H9 (cell line): Measurements from ENCODE around the gene ARHGAP9. TPM values are rescaled to one million over a fixed set of nuclear protein-coding genes. Genes with fewer than 3 reads are reported as not detected.

ENCODE experiments used
- DNase-seq: peaks from one replicate; pipeline ENCODE4 v3.0.0-alpha.2; 2017
- H2AFZ ChIP-seq: one replicate; pipeline ENCODE4 v1.6.1; 2013; ENCODE audit warnings: mild to moderate bottlenecking, low read length, control low read depth, moderate library complexity
- H2AK5ac ChIP-seq: 2 replicates; pipeline ENCODE4 v1.6.1; 2013; ENCODE audit warnings: low read length, control low read depth, mixed read lengths; ENCODE audit not compliant: insufficient read length
- H2BK120ac ChIP-seq: one replicate; pipeline ENCODE4 v1.6.1; 2013; ENCODE audit warnings: low read depth, mild to moderate bottlenecking, low read length, control low read depth, inconsistent platforms; ENCODE audit not compliant: poor library complexity, severe bottlenecking
- H2BK12ac ChIP-seq: 2 replicates; pipeline ENCODE4 v1.6.1; 2013; ENCODE audit warnings: low read length, control low read depth, mixed read lengths, low read depth; ENCODE audit not compliant: insufficient read length
- H2BK15ac ChIP-seq: 2 replicates; pipeline ENCODE4 v1.6.1; 2013; ENCODE audit warnings: low read depth, low read length, control low read depth
- H2BK20ac ChIP-seq: one replicate; pipeline ENCODE4 v1.6.1; 2013; ENCODE audit warnings: low read depth, mild to moderate bottlenecking, low read length, control low read depth, inconsistent platforms; ENCODE audit not compliant: poor library complexity, severe bottlenecking
- H2BK5ac ChIP-seq: 2 replicates; pipeline ENCODE4 v1.6.1; 2013; ENCODE audit warnings: low read length, control low read depth, mixed read lengths; ENCODE audit not compliant: insufficient read length
- H3K14ac ChIP-seq: 2 replicates; pipeline ENCODE4 v1.6.1; 2013; ENCODE audit warnings: low read length, control low read depth; ENCODE audit not compliant: insufficient read depth
- H3K18ac ChIP-seq: 2 replicates; pipeline ENCODE4 v1.6.1; 2013; ENCODE audit warnings: low read depth, mild to moderate bottlenecking, mixed read lengths, low read length, control low read depth; ENCODE audit not compliant: insufficient read length
- H3K23ac ChIP-seq: 2 replicates; pipeline ENCODE4 v1.6.1; 2013; ENCODE audit warnings: low read length, control low read depth, mixed read lengths, low read depth; ENCODE audit not compliant: insufficient read length
- H3K23me2 ChIP-seq: 2 replicates; pipeline ENCODE4 v1.6.1; 2013; ENCODE audit warnings: low read depth, mild to moderate bottlenecking, mixed read lengths, low read length, control low read depth; ENCODE audit not compliant: insufficient read length, poor library complexity, severe bottlenecking
- H3K27ac ChIP-seq: 2 replicates; pipeline ENCODE4 v1.5.1; 2013; ENCODE audit warnings: low read length, control low read depth, mixed read lengths, low read depth; ENCODE audit not compliant: insufficient read length
- H3K27me3 ChIP-seq: 2 replicates; pipeline ENCODE4 v1.6.1; 2013; ENCODE audit warnings: low read length, control low read depth, inconsistent platforms; ENCODE audit not compliant: insufficient read depth
- H3K4ac ChIP-seq: 2 replicates; pipeline ENCODE4 v1.6.1; 2013; ENCODE audit warnings: low read depth, mild to moderate bottlenecking, control low read depth, inconsistent platforms, low read length, moderate library complexity
- H3K4me1 ChIP-seq: 2 replicates; pipeline ENCODE4 v1.6.1; 2013; ENCODE audit warnings: low read length, control low read depth, inconsistent platforms; ENCODE audit not compliant: insufficient read depth
- H3K4me2 ChIP-seq: 2 replicates; pipeline ENCODE4 v1.6.1; 2013; ENCODE audit warnings: low read length, control low read depth, mixed read lengths; ENCODE audit not compliant: insufficient read length, insufficient read depth
- H3K56ac ChIP-seq: 2 replicates; pipeline ENCODE4 v1.6.1; 2013; ENCODE audit warnings: low read depth, mild to moderate bottlenecking, mixed read lengths, low read length, control low read depth; ENCODE audit not compliant: insufficient read length
- H3K79me1 ChIP-seq: 2 replicates; pipeline ENCODE4 v1.6.1; 2013; ENCODE audit warnings: low read depth, mild to moderate bottlenecking, moderate library complexity, low read length, control low read depth, inconsistent platforms; ENCODE audit not compliant: insufficient read depth, poor library complexity, severe bottlenecking
- H3K79me2 ChIP-seq: 2 replicates; pipeline ENCODE4 v1.6.1; 2013; ENCODE audit warnings: low read length, control low read depth, inconsistent platforms; ENCODE audit not compliant: insufficient read depth
- H3K9ac ChIP-seq: 2 replicates; pipeline ENCODE4 v1.6.1; 2013; ENCODE audit warnings: low read length, control low read depth, mixed read lengths; ENCODE audit not compliant: insufficient read length; ENCODE audit errors: extremely low read depth
- H3K9me3 ChIP-seq: one replicate; pipeline ENCODE4 v1.6.1; 2013; ENCODE audit warnings: low read depth, low read length, inconsistent platforms; ENCODE audit not compliant: control insufficient read depth
- H3T11ph ChIP-seq: one replicate; pipeline ENCODE4 v1.6.1; 2013; ENCODE audit warnings: mild to moderate bottlenecking, low read length, control low read depth, inconsistent platforms
- H4K20me1 ChIP-seq: one replicate; pipeline ENCODE4 v1.6.1; 2013; ENCODE audit not compliant: control insufficient read depth, insufficient read length, insufficient read depth
- H4K5ac ChIP-seq: 2 replicates; pipeline ENCODE4 v1.6.1; 2013; ENCODE audit warnings: low read depth, mild to moderate bottlenecking, mixed read lengths, low read length, control low read depth; ENCODE audit not compliant: insufficient read length
- H4K8ac ChIP-seq: replicated peaks from 2 replicates; pipeline ENCODE4 v1.6.1; 2013; ENCODE audit warnings: low read length, control low read depth, mixed read lengths, low read depth; ENCODE audit not compliant: insufficient read length
- H4K91ac ChIP-seq: 2 replicates; pipeline ENCODE4 v1.6.1; 2013; ENCODE audit warnings: low read depth, mild to moderate bottlenecking, moderate library complexity, mixed read lengths, low read length, control low read depth; ENCODE audit not compliant: insufficient read length
- H3K27ac Mint-ChIP-seq, 3 experiments: 2 replicates in 2 of 3; 3 replicates in 1 of 3; pipeline ENCODE4 v1.8.0; 2020 to 2021; ENCODE audit warnings: mixed read lengths in 3 of 3, mild to moderate bottlenecking in 1 of 3, moderate library complexity in 1 of 3
- H3K27me3 Mint-ChIP-seq: 2 replicates; pipeline ENCODE4 v1.8.0; 2021; ENCODE audit warnings: low read depth, mild to moderate bottlenecking, moderate library complexity, mixed read lengths
- H3K36me3 Mint-ChIP-seq, 3 experiments: 2 replicates in 2 of 3; 3 replicates in 1 of 3; pipeline ENCODE4 v1.8.0; 2020 to 2021; ENCODE audit warnings: low read depth in 3 of 3, mixed read lengths in 3 of 3; ENCODE audit not compliant: insufficient read depth in 1 of 3
- H3K4me1 Mint-ChIP-seq, 2 experiments: 2 replicates each; pipeline ENCODE4 v1.8.0; 2020; ENCODE audit warnings: mixed read lengths in 2 of 2
- H3K4me3 Mint-ChIP-seq, 2 experiments: 2 replicates in 1 of 2; 3 replicates in 1 of 2; pipeline ENCODE4 v1.8.0; 2020 to 2021; ENCODE audit warnings: mild to moderate bottlenecking in 2 of 2, mixed read lengths in 2 of 2, moderate library complexity in 1 of 2
- H3K9me3 Mint-ChIP-seq, 2 experiments: 2 replicates in 1 of 2; 3 replicates in 1 of 2; pipeline ENCODE4 v1.8.0; 2020; ENCODE audit warnings: mild to moderate bottlenecking in 2 of 2, mixed read lengths in 2 of 2, moderate library complexity in 1 of 2
- WGBS: extraction: QIAGEN DNeasy Blood & Tissue Kit; methylation state at CpG from one replicate; pipeline ENCODE4 v1.1.7; 2013; ENCODE audit warnings: missing lambda C conversion rate, low lambda C conversion rate, mixed read lengths; ENCODE audit not compliant: insufficient read length; ENCODE audit errors: extremely low coverage; 5-methylcytosine and 5-hydroxymethylcytosine counted together
- total RNA-seq: library from RNA; stranded (reverse); gene quantifications from 2 replicates; pipeline ENCODE4 v1.2.1, GENCODE V29; 2021
- TF ChIP-seq, protein P1 (sequence below): fragments of 200-600 bp; sonication (generic); conservative IDR thresholded peaks from 3 replicates; pipeline ENCODE4 v1.8.0; 2021; ENCODE audit warnings: antibody characterized with exemption, mild to moderate bottlenecking

The ARHGAP9 gene
- total RNA-seq, 1 experiment from 2014 or later, result 3.7 TPM

DNA sequence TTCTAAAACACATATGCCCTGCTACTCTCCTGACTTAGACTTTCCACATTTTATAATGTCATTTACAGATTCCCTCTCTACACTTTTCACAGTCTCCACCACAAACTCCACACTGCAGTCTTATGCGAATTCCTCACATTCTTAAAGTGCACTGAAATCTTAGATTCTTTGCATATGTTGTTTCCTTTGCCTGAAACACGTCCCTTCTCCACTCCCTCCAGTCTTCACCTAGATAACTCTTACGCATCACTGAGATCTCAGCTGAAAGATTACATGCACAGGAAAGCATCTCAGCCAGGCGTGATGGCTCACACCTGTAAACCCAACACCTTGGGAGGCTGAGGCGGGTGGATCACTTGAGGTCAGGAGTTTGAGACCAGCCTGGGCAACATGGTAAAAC lies 3.8 kb upstream of the ARHGAP9 start:
- H3K4me3 Mint-ChIP-seq, result no peak overlapping the region
- Histone ChIP-seq H2AFZ (no peak overlapping the region), H2BK12ac (no peak overlapping the region), H3K14ac (no peak overlapping the region), H3K27ac (no peak overlapping the region), H3K4me2 (no peak overlapping the region), H3K23me2 (peaks cover 2% of the 10 kb centered on the region), H2BK120ac (no peak overlapping the region), H3K56ac (no peak overlapping the region), H2AK5ac (no peak overlapping the region), H4K5ac (no peak overlapping the region), H3K9me3 (no peaks in the 10 kb centered on the region), H4K8ac (no peak overlapping the region), H3K18ac (no peak overlapping the region), H3K27me3 (no peaks in the 10 kb centered on the region), H2BK20ac (no peak overlapping the region), H3K79me2 (peaks cover 3% of the 10 kb centered on the region; the same call in 1 of the 2 replicates), H4K91ac (no peak overlapping the region), H3K4ac (no peak overlapping the region), H2BK15ac (no peak overlapping the region), H2BK5ac (no peak overlapping the region), H3K23ac (no peak overlapping the region), H3K4me1 (peaks cover 3% of the 10 kb centered on the region; the same call in 1 of the 2 replicates), H3K79me1 (no peaks in the 10 kb centered on the region), H3T11ph (no peak overlapping the region), H3K9ac (no peak overlapping the region), H4K20me1 (no peaks in the 10 kb centered on the region)
- TF ChIP-seq, protein P1, sequence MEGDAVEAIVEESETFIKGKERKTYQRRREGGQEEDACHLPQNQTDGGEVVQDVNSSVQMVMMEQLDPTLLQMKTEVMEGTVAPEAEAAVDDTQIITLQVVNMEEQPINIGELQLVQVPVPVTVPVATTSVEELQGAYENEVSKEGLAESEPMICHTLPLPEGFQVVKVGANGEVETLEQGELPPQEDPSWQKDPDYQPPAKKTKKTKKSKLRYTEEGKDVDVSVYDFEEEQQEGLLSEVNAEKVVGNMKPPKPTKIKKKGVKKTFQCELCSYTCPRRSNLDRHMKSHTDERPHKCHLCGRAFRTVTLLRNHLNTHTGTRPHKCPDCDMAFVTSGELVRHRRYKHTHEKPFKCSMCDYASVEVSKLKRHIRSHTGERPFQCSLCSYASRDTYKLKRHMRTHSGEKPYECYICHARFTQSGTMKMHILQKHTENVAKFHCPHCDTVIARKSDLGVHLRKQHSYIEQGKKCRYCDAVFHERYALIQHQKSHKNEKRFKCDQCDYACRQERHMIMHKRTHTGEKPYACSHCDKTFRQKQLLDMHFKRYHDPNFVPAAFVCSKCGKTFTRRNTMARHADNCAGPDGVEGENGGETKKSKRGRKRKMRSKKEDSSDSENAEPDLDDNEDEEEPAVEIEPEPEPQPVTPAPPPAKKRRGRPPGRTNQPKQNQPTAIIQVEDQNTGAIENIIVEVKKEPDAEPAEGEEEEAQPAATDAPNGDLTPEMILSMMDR, result no peak
- no CpG with 5 or more reads among the region's 5 CpGs for WGBS
- peaks cover 0 to 2% of the 10 kb centered on the region in 2 experiments; a peak in 1 of 5 replicates for H3K9me3 Mint-ChIP-seq
- no peak for DNase-seq
- H3K27ac Mint-ChIP-seq, result peak overlapping the region in 1 of 3 experiments; percentile 11; a peak in 3 of 7 replicates
- peaks cover 11 to 12% of the 10 kb centered on the region in 2 experiments for H3K4me1 Mint-ChIP-seq
- H3K36me3 Mint-ChIP-seq, result peaks cover under 1 to 6% (median 3%) of the 10 kb centered on the region in 3 experiments; a peak in 6 of 7 replicates
- peaks cover 16% of the 10 kb centered on the region for H3K27me3 Mint-ChIP-seq
